ENCODE results near the gene RAN. TPM values are rescaled to one million over a fixed set of nuclear protein-coding genes. Genes with fewer than 3 reads are reported as not detected.

RAN gene
- total RNA-seq, 1 experiment from 2014 or later: 1,052 TPM

Other genes starting within 250 kb of the RAN start
- gene RIMBP2, start 155.8 kb upstream of the RAN start, total RNA-seq (2014; rRNA removed; shearing (Covaris generic)): not detected in 2 replicates
- 28.1 and 29.7 TPM in 2 replicates for gene STX2, start 32.8 kb upstream of the RAN start, total RNA-seq (2014; rRNA removed; shearing (Covaris generic))
- not detected in 2 replicates for gene ADGRD1, start 81.8 kb downstream of the RAN start, total RNA-seq (2014; rRNA removed; shearing (Covaris generic))

Data from RPMI7951 (cell line).